Measurements from ENCODE around the gene KRT15.

GRCh38 chr17:41518031-41518430 lies 659 bp downstream of the KRT15 start:
- no peak for TF ChIP-seq CTCF (IDR thresholded peaks at IDR 0.05; ENCODE audit: low read length)
- no peak for TF ChIP-seq EZH2 (IDR thresholded peaks at IDR 0.05; ENCODE audit: borderline replicate concordance, low read length)

All from OCI-LY1 (cell line).